GM12874 (cell line): ENCODE results near the gene VSIG4.

Experiments used
- TF ChIP-seq, protein P1 (sequence below): IDR thresholded peaks from 2 replicates; pipeline ENCODE4 v1.5.1; 2011; ENCODE audit warnings: low read depth, mild to moderate bottlenecking, control low read depth, low read length, moderate library complexity; ENCODE audit not compliant: insufficient read depth

VSIG4 gene

DNA sequence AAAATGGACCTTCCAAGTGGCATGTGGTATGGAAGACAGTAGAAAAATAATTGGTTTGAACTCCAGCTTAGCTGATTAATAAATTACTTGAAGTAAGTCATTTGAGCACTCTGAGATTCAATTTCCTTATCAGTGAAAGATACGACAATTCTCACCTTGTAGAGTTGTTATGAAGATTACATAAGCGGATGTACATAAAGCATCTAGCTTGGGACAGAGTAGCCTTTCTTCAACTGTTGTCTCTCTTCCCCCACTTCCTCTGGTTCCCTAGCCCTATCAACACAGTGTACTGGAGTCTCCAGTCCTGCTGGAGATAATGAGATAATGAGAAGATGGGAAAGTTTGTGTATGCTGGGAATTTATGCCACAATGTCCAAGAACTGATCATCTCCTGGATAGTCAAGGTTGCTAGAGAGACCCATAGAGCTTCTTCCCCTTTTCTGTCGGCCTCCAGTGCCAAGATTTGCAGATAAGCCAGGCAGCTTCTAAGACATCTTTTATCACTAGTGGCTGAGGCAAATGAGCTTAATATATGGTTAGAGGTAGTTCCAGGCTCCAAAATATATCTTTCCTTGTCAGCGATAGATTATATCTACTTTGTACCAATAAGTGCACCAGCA is 33.9 kb downstream of the VSIG4 start:
- TF ChIP-seq, protein P1, sequence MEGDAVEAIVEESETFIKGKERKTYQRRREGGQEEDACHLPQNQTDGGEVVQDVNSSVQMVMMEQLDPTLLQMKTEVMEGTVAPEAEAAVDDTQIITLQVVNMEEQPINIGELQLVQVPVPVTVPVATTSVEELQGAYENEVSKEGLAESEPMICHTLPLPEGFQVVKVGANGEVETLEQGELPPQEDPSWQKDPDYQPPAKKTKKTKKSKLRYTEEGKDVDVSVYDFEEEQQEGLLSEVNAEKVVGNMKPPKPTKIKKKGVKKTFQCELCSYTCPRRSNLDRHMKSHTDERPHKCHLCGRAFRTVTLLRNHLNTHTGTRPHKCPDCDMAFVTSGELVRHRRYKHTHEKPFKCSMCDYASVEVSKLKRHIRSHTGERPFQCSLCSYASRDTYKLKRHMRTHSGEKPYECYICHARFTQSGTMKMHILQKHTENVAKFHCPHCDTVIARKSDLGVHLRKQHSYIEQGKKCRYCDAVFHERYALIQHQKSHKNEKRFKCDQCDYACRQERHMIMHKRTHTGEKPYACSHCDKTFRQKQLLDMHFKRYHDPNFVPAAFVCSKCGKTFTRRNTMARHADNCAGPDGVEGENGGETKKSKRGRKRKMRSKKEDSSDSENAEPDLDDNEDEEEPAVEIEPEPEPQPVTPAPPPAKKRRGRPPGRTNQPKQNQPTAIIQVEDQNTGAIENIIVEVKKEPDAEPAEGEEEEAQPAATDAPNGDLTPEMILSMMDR = no peak

DNA sequence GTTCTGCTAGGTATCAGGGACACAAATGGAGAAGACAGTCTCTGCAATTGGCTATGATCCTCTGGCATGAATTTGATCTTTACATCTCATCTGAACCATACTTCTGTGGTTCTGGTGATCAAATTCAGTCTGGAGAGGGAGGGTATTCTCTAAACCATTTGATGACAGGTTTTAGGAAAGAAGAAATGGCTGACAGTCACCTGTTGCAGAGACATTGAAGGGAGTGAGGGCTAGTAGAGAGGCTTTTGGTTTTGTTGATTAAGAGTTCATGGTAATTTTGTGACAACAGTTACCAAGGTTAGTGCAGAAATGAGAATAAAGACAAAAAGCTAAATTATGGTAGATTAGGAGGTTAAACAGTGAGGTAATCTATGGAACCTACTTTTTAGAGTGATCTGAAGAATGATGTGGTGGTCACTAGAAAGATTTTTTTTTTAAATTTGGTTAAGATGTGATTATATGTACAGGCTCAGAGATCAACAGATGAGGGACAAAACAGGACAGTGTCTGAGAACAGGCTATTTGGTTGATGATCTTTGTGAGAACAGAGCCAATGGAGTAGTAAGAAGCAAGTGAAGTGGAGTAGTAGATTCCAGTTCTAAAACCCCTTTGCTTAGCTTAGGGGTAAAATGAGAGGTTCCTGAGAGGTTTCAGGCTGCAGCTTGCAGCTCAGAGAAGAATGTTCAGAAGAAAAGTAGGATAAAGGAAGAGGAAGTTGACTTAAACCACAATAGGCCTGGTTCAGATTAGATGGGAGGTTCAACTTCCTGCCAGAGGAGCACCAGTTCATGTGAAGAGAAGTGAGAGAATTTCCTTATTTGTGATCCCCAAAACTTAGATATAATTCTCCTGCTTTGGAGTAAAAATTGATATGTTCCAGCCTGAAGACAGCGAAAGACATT is 34.7 kb downstream of the VSIG4 start:
- TF ChIP-seq, protein P1 = no peak

DNA sequence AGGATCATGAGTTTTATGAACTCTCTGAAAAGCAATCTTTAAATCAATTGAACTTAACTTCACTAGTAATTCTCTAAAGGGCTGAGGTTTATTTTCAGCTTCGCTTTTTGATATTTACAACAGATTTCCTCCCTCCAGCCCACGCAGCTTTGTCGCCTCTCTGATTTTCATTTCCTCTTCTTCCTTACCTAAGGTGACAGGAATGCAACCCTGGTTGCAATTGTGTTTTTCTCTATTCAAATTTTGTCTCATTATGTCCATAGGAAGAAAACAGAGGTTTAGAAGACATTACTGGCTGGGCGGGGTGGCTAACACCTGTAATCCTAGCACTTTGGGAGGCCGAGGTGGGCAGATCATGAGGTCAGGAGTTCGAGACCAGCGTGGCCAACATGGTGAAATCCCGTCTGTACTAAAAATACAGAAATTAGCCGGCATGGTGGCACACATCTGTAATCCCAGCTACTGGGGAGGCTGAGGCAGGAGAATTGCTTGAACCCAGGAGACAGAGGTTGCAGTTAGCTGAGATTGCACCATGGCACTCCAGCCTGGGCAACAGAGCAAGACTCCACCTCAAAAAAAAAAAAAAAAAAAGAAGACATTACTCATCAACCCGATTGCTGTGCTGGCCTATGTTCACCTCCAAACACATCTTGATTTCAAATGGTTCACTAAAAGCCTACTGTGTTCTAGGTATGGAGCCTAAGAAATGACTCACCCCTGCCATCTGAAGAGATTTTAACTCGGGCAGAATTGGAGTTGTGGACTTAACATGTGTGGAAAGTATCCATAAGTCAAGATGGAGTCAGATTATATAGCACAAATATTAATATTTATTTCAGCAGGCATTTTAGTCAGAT is 36.8 kb downstream of the VSIG4 start:
- TF ChIP-seq, protein P1 = no peak

DNA sequence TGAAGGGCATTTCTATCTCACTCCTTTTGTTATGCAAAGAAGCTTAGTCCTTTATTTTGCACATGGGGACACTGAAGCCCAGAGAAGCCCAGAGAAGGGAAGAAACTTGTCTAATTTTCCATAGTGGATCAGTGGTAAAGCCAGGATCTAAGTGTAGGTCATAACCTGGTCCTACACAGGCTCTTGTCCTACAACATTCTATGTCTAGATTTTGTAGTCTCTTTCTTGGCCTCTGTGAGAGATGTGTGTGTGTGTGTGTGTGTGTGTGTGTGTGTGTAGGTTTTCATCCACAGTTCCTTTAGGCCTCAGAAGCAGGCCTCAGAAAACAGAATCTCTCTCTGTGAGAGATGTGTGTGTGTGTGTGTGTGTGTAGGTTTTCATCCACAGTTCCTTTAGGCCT is 38.3 kb downstream of the VSIG4 start:
- TF ChIP-seq, protein P1 = no peak

DNA sequence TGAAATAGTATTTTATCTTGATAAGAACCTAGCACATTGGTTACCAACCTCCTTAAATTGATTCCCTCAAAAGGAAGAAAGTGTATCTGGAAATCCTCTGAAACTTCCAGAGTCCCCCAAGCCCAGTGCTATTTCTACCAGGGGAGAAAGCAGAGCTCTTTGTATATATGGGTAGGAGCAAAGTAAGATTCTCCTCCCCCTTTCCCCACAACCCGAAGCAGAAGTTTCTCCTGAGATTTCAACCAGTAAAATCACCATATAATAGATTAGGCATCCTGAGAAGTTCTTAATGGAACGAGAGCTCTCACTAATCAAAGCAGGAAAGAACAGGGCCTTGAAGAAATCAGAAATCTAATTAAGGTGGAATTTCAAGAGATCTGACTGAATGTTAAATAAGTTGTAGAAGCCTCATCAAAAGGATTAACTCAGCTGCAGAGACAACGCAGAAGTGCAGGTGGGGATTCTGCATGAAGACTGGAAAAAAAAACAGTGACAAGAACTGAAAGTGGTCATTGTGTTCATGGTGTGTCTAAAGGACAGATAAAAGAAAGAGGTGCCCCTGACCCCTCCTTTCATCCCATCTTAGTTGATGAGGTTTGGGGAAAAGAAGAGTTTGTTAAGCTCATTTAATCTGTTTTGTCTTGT is 39.1 kb downstream of the VSIG4 start:
- TF ChIP-seq, protein P1 = no peak

DNA sequence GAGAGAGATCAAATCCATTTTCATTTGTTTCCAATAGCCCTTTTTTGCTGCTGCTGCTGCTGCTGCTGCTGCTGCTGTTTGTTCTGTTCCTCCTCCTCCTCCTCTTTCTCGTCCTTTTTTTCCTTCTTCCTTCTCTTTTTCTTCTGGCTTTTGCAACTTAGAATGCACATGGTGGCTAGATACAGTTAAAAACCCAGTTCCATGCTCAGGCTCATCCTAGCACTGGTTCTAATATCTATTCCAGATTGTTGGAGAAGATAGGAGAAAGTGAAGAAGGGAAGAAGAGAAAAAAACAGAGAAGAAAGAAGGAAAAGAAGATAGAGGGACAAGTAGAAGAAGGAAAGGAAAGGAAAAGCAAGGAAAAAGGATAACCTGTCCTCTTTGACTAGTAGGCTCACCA is 39.7 kb downstream of the VSIG4 start:
- TF ChIP-seq, protein P1 = no peak
